GDM1 (cell line): Measurements from ENCODE around the gene RUVBL2.
"Not testable (repeated sequence)": the region's sequence is repeated elsewhere in the genome, so short reads cannot be mapped to it uniquely, and the experiment has no call there.

ENCODE experiments used
- DNase-seq: peaks from one replicate; lab custom pipeline; 2025; lab: John Stamatoyannopoulos, UW

RUVBL2 gene

DNA sequence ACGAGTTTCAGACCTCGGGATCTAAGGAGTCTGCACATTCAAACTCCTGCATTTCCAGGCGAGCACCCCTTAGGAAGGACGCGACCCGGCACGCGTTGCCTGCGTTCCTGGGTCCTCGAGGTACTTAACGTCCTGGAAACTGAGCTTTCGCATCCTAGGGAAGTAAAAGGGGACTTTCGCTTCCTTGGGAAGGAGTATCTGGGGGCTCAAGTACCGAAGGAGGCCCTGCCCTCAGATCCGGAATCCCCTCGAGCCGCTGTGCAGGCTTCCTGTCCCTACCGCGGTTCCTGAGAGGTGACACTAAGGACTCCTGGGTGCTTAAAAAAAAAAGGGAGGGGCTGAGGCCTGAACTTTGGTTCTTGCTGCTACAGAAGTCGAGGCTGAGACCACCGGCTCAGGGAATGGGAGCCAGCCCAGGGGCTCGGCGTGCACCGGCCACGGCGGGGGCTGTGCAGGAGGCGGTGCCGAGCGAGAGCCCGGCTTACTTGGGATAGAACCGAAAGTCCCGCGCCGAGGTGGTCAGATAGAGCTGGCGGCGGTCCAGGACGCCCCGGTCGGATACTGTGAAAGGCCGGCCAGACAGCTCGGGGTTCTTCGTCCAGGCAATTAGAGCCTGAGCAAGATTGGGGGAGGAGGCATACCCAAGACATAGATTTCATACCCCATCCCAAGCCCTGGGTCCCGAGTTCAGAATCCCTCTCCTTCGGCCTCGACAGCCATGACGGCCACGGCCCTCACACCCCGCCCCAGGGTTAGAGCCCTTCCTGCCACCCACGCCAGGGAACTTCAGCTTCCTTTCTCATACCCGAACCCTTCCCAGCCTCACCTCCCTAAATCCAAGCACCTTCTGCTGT lies 24.9 kb downstream of the RUVBL2 start:
- not testable (repeated sequence) for DNase-seq

DNA sequence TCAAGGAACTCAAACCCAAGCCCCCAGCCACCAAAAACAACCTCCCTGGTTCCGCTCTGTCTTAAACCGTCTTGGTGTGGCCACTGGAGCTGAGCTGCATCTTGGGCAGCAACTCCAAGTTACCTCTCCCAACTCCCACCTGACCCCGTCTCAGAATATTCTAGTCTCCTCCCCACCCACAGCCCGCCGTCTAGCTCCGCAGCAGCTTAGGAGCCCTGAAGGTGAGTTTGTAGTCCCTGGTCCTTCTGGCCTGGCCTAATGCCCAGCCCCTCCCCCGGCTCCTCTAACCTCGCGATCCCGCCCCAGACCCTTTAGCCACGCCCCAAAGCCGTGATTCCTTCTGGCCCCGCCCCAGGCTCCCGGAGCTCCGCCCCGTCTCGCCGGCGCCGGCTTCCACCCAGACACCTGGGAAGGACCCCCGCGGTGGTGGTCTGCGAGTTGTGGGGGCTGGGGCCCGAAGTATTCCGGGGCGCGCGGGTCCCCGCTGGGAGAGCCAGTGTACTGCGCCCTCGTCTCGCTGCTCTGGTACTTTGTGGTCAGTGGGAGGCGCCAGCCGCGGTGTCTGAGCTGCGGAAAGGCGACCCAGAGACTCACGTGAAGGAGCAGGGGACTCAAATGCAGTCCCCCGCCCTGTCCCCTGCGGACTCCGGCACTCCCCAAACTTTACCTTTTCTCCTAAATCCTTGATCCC lies 25.7 kb downstream of the RUVBL2 start:
- DNase-seq, result no peak

DNA sequence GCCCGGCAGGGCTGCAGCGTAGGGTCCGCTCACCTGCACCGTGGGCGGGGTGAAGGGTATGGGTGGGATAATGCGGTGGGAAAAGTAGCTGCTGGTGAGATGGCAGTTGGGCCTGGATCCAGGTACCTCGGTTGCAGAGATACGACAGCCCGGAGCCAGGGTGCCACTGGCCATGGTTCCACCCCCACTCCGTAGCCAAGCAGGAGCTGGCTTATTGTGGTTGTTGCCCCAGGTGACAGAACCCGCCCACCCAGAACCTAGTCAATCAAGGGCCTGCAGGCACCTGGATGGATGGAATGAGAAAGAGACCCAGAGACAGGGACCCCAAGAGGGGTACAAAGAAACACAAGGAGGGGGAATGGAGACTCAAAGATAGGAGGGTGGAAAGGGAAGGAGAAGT lies 26.7 kb downstream of the RUVBL2 start:
- DNase-seq, result no peak

DNA sequence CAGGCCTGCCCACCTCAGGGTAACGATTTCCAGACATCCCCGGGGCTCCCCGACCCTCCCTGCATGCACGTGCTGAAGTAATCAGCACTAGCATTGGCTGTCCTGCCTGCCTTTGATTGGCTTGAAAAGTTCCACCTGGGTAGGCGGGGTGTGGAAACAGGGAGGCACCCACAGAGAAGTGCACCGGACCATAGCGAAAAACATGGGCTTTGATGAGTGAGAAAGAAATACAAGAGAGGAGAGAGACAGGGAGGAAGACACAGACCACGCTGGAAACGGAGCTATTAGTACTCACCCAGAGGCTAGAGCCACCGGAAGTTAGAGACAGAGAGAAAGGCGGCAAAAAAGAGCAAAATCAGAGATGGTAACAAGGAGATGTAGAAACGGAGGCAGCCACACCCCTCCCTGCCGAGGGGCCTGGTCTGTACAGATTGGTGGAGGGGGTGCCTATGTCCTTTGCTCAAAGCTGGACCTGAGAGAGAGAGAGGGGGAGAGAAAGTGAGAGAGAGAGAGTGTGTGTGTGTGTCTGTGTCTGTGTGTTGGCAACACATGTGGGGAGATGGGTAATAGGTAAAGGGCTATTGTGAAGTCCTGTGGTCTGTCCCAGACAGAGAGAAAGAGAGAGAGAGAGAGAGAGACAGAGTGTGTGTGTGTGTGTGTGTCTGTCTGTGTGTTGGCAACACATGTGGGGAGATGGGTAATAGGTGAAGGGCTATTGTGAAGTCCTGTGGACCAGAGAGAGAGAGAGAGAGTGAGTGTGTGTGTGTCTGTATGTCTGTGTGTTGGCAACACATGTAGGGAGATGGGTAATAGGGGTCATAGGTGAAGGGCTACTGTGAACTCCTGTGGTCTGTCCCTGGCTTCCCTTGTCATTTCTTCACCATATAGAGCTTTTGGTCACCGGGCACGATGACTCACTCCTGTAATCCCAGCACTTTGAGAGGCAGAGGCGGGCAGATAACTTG lies 27.5 kb downstream of the RUVBL2 start:
- DNase-seq, result no peak

DNA sequence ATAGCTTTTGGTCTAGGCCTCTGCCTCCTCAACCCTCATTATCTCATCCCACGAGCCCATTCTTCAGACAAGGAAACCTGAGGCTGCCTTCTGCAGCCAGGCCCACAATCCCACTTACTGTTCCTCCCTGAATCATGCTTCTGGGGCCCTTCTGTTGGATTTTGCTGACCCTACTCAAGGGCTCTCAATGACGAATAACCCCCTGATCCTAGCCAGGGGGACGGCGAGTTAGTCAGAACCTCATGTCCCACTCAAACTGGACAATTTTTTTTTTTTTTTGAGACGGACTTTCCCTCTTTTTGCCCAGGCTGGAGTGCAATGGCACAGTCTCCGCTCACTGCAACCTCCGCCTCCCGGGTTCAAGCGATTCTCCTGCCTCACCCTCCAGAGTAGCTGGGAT lies 28.4 kb downstream of the RUVBL2 start:
- no peak for DNase-seq

DNA sequence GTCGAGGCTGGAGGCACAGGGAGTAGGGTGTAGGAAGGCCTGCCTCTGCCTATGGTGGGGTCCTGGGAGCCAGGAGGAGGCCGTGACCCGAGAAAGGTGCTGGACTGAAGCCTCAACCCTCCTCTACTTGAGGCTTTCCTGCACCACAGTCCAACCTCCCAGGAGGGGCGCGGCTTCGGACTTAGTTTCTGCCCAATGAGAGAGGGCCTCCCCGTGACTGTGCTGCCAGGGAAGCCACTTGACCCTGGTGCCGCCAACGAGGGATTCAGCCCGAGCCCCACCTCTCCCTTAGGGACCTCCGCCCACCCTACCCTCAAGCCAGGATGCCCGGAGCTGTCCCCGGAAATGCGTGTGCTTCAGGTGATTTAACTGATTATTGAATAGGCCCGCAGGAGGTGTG lies 30.5 kb downstream of the RUVBL2 start, which contains the start of gene CGB3:
Gene CGB3 (minus strand): TSS at position 101 of the 400 bp plus-strand sequence. CDS start 362 bp downstream, outside the sequence.
- not testable (repeated sequence) for DNase-seq

DNA sequence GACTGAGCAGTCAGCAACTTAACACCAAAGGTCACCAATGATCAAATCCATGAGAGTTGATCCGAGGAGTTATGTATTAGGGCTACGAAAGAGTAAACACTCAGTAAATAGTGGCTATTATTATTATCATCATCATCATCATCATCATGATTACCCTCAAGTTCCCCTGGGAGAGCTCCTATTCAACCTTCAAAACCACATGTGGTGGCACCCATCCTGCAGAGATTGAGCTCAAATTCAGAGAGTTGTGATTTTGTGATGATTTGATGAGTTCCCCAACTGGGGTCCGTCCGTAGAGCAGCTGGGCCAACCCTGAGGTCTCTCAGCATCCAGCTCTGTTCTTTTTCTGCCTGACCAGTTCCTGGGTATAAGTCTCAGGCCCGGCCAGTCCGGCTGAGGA lies 31.4 kb downstream of the RUVBL2 start:
- not testable (repeated sequence) for DNase-seq

DNA sequence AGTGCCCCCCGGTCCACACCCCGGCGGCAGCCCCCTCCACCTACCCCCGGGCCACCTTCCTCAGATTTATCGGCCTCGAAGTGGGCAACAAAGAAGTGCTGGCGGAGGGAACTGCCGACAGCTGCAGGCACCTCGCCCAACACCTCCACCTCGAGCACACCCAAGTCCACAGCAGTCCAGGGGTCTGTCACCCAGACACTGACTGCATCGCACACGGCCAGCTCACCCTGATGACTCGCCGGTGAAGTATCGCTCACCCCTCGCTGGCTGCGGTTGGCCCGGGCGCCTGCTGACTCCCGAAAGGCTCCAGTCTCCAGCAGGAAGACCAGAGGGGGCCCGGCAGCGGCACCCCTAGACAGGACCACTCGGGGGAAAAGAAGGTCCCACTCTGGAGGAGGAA lies 31.9 kb downstream of the RUVBL2 start:
- DNase-seq, result not testable (repeated sequence)

DNA sequence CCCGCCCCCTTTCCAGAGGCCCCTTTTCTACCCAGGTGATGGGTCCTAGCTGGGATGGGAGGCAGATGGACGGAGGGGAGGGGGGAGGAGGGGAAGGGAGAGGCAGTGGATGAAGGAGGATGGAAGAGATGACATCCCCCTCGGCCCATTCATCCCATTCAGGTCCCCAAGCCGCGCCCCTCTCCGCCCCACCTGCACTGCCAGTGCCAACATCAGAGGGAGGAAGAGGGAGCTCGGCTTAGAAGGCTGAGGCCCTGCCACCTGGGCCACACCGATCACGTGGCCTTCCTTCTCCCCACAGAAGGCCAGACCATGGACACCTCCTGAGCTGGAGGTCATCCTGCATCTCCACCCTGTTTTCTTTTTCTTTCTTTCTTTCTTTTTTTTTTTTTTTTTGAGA lies 35.0 kb downstream of the RUVBL2 start:
- not testable (repeated sequence) for DNase-seq

DNA sequence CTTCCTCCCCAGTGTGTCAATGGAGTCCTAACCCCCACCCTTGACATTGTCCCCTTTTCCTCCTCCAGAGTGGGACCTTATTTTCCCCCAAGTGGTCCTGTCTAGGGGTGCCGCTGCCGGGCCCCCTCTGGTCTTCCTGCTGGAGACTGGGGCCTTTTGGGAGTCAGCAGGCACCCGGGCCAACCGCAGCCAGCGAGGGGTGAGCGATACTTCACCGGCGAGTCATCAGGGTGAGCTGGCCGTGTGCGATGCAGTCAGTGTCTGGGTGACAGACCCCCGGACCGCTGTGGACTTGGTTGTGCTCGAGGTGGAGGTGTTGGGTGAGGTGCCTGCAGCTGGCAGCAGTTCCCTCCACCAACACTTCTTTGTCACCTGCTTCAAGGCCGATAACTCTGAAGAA lies 36.1 kb downstream of the RUVBL2 start:
- DNase-seq, result not testable (repeated sequence)

DNA sequence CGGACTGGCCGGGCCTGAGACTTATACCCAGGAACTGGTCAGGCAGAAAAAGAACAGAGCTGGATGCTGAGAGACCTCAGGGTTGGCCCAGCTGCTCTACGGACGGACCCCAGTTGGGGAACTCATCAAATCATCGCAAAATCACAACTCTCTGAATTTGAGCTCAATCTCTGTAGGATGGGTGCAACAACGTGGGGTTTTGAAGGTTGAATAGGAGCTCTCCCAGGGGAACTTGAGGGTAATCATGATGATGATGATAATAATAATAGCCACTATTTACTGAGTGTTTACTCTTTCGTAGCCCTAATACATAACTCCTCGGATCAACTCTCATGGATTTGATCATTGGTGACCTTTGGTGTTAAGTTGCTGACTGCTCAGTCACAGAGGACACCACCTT lies 36.6 kb downstream of the RUVBL2 start:
- not testable (repeated sequence) for DNase-seq

DNA sequence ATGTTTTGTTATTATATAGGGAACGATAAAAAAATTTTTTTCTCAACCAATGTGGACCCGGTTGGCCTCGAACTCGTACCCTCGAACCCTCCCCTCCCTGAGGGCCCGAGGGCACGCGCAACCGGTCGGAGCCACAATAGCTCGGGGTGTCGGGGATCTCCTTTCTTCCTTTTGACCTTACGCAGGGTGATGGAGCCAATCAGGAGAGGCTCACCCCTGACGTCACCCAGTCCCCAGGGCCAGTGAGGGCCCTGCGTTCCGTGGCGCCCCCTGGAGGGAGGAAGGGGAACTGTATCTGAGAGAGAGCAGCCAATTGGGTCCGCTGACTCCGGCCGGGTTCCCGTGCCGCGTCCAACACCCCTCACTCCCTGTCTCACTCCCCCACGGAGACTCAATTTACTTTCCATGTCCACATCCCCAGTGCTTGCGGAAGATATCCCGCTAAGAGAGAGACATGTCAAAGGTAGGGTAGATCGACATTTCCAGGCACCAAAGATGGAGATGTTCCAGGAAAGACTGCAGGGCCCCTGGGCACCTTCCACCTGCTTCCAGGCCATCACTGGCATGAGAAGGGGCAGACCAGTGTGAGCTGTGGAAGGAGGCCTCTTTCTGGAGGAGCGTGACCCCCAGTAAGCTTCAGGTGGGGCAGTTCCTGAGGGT lies 38.1 kb downstream of the RUVBL2 start, which contains the start of gene CGB2:
Gene CGB2 (plus strand): TSS at position 249 of the 660 bp plus-strand sequence. CDS start 206 bp downstream, at position 455.
- DNase-seq, result not testable (repeated sequence)

DNA sequence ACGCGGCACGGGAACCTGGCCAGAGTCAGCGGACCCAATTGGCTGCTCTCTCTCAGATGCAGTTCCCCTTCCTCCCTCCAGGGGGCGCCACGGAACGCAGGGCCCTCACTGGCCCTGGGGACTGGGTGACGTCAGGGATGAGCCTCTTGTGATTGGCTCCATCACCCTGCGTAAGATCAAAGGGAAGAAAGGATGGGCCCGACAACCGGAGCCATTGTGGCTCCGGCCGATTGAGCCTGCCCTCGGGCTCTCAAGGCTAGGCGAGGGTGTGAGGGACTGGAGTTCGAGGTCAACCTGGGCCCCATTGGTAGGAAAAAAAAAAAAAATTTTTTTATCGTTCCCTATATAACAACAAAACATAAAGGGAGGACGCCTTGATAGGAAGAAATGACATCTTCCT lies 43.1 kb downstream of the RUVBL2 start, which contains the start of gene CGB1:
Gene CGB1 (minus strand): TSS at position 81 of the 400 bp plus-strand sequence. CDS start 184 bp downstream, outside the sequence.
- DNase-seq, result not testable (repeated sequence)

DNA sequence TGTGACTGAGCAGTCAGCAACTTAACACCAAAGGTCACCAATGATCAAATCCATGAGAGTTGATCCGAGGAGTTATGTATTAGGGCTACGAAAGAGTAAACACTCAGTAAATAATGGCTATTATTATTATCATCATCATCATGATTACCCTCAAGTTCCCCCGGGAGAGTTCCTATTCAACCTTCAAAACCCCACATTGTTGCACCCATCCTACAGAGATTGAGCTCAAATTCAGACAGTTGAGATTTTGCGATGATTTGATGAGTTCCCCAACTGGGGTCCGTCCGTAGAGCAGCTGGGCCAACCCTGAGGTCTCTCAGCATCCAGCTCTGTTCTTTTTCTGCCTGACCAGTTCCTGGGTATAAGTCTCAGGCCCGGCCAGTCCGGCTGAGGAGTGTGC lies 44.4 kb downstream of the RUVBL2 start:
- not testable (repeated sequence) for DNase-seq

DNA sequence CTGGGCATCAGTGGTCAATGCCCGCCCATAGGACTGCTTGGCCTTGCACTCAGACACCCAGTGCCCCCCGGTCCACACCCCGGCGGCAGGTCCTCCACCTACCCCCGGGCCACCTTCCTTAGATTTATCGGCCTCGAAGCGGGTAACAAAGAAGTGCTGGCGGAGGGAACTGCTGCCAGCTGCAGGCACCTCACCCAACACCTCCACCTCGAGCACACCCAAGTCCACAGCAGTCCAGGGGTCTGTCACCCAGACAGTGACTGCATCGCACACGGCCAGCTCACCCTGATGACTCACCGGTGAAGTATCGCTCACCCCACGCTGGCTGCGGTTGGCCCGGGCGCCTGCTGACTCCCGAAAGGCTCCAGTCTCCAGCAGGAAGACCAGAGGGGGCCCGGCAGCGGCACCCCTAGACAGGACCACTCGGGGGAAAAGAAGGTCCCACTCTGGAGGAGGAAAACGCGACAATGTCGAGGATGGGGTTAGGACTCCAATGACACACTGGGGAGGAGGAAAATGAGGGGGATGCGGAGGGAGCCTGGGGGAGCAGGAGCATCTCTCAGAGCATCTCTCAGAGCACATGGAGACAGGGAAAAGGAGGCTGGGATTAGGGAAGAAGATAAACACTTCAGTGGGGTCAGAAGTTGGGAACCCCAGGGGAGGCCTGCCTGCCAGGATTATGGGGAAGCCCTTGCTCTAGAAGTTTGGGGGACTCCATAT lies 45.0 kb downstream of the RUVBL2 start:
- DNase-seq, result not testable (repeated sequence)

DNA sequence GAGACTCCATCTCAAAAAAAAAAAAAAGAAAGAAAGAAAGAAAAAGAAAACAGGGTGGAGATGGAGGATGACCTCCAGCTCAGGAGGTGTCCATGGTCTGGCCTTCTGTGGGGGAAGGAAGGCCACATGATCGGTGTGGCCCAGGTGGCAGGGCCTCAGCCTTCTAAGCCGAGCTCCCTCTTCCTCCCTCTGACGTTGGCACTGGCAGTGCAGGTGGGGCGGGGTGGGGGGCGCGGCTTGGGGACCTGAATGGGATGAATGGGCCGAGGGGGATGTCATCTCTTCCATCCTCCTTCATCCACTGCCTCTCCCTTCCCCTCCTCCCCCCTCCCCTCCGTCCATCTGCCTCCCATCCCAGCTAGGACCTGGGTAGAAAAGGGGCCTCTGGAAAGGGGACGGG lies 46.0 kb downstream of the RUVBL2 start:
- DNase-seq, result not testable (repeated sequence)

DNA sequence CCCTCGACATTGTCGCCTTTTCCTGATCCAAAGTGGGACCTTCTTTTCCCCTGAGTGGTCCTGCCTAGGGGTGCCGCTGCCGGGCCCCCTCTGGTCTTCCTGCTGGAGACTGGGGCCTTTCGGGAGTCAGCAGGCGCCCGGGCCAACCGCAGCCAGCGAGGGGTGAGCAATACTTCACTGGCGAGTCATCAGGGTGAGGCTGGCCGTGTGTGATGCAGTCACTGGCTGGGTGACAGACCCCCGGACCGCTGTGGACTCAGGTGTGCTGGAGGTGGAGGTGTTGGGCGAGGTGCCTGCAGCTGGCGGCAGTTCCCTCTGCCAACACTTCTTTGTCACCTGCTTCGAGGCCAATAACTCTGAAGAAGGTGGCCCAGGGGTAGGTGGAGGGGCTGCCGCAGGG lies 48.5 kb downstream of the RUVBL2 start:
- no peak for DNase-seq

DNA sequence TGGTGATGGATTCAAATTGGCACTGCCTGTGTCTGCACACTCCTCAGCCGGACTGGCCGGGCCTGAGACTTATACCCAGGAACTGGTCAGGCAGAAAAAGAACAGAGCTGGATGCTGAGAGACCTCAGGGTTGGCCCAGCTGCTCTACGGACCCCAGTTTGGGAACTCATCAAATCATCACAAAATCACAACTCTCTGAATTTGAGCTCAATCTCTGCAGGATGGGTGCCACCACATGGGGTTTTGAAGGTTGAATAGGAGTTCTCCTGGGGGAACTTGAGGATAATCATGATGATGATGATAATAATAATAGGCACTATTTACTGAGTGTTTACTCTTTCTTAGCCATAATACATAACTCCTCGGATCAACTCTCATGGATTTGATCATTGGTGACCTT lies 49.0 kb downstream of the RUVBL2 start:
- DNase-seq, result not testable (repeated sequence)

DNA sequence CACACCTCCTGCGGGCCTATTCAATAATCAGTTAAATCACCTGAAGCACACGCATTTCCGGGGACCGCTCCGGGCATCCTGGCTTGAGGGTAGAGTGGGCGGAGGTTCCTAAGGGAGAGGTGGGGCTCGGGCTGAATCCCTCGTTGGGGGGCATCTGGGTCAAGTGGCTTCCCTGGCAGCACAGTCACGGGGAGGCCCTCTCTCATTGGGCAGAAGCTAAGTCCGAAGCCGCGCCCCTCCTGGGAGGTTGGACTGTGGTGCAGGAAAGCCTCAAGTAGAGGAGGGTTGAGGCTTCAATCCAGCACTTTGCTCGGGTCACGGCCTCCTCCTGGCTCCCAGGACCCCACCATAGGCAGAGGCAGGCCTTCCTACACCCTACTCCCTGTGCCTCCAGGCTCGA lies 49.9 kb downstream of the RUVBL2 start, which contains the start of gene CGB5:
Gene CGB5 (plus strand): TSS at position 301 of the 400 bp plus-strand sequence. CDS start 362 bp downstream, outside the sequence.
- DNase-seq, result not testable (repeated sequence)

DNA sequence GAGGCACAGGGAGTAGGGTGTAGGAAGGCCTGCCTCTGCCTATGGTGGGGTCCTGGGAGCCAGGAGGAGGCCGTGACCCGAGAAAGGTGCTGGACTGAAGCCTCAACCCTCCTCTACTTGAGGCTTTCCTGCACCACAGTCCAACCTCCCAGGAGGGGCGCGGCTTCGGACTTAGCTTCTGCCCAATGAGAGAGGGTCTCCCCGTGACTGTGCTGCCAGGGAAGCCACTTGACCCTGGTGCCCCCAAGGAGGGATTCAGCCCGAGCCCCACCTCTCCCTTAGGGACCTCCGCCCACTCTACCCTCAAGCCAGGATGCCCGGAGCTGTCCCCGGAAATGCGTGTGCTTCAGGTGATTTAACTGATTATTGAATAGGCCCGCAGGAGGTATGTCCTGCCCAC lies 55.3 kb downstream of the RUVBL2 start, which contains the start of gene CGB8:
Gene CGB8 (minus strand): TSS at position 101 of the 400 bp plus-strand sequence. CDS start 372 bp downstream, outside the sequence.
- DNase-seq, result not testable (repeated sequence)
